ENCODE data around the gene C4orf51. TPM values are rescaled to one million over a fixed set of nuclear protein-coding genes. Genes with fewer than 3 reads are reported as not detected.

The C4orf51 gene
- total RNA-seq, 1 donor from 2014 or later, result not detected

DNA sequence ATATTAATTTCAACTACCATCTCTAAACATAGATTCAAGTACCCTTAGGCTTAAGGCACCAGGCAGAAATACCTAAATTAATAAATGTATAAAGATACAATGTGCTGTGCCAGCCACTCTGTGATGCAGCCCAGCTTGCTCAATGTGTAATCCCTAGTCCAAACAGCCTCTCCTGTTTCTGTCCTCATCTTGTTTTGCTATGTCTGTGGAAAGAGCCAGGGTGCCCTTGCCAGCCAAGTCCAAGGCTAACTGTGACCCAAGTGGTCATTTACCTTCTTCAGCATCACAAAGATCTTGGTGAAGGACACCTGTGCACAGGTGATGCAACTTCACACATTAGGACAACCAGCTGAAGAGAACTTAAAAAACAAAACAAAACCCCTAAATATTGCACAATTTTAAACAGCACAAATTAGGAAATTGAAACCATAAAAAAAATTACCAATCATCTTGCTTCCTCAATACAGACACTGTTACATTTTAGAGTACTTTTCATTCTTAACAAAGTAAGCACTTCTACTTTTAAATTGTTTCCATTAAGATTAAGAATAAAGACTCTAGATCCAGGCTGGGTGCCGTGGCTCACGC, 89.6 kb downstream of the C4orf51 start:
- peak overlapping the region; percentile 47 for H3K27ac Mint-ChIP-seq
- H3K4me1 Mint-ChIP-seq (ENCODE audit: low read depth), result no peaks in the 10 kb centered on the region
- DNase-seq (ENCODE audit: low spot score, unreplicated experiment), result no peak
- TF ChIP-seq, protein P1, sequence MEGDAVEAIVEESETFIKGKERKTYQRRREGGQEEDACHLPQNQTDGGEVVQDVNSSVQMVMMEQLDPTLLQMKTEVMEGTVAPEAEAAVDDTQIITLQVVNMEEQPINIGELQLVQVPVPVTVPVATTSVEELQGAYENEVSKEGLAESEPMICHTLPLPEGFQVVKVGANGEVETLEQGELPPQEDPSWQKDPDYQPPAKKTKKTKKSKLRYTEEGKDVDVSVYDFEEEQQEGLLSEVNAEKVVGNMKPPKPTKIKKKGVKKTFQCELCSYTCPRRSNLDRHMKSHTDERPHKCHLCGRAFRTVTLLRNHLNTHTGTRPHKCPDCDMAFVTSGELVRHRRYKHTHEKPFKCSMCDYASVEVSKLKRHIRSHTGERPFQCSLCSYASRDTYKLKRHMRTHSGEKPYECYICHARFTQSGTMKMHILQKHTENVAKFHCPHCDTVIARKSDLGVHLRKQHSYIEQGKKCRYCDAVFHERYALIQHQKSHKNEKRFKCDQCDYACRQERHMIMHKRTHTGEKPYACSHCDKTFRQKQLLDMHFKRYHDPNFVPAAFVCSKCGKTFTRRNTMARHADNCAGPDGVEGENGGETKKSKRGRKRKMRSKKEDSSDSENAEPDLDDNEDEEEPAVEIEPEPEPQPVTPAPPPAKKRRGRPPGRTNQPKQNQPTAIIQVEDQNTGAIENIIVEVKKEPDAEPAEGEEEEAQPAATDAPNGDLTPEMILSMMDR (IDR thresholded peaks at IDR 0.05; ENCODE audit: unreplicated experiment), result no peak
- H3K27me3 Mint-ChIP-seq, result no peaks in the 10 kb centered on the region
- no peak overlapping the region for H3K4me3 Mint-ChIP-seq (ENCODE audit: low read depth)
- H3K36me3 Mint-ChIP-seq (ENCODE audit: insufficient read depth), result peaks cover 27% of the 10 kb centered on the region
- H3K9me3 Mint-ChIP-seq (ENCODE audit: low read depth), result no peaks in the 10 kb centered on the region

- Mint-ChIP-seq H3K4me1 (ENCODE audit: low read depth) (no peaks in the 10 kb centered on the region), H3K36me3 (ENCODE audit: insufficient read depth) (peaks cover 23% of the 10 kb centered on the region), H3K4me3 (ENCODE audit: low read depth) (no peak overlapping the region), H3K9me3 (ENCODE audit: low read depth) (no peaks in the 10 kb centered on the region), H3K27ac (no peak overlapping the region), H3K27me3 (no peaks in the 10 kb centered on the region)
- DNase-seq (ENCODE audit: low spot score, unreplicated experiment), result no peak
- TF ChIP-seq, protein P1 (IDR thresholded peaks at IDR 0.05; ENCODE audit: unreplicated experiment), result no peak
Observed at GRCh38 chr4:145770124-145770523, 90.2 kb downstream of the C4orf51 start.

DNA sequence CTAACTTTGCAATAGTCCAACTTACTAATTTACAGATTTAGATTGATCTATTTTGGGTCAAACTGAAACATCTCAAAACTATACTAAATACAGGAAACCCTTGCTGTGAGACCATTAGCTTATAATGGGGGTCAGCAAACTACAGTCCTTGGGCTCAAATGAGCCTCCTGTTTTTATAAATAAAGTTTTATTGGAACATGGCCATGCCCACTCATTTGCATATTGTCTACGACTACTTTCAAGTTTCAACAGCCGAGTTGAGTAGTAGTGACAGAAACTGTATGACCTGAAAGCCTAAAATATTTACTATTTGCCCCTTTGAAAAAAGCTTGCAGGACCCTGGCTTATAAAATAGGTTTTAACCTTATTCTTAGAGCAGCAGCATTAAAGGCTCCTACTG, 92.4 kb downstream of the C4orf51 start:
- H3K27me3 Mint-ChIP-seq, result no peaks in the 10 kb centered on the region
- peaks cover 19% of the 10 kb centered on the region for H3K36me3 Mint-ChIP-seq (ENCODE audit: insufficient read depth)
- no peaks in the 10 kb centered on the region for H3K4me1 Mint-ChIP-seq (ENCODE audit: low read depth)
- no peak overlapping the region for H3K4me3 Mint-ChIP-seq (ENCODE audit: low read depth)
- no peak for DNase-seq (ENCODE audit: low spot score, unreplicated experiment)
- TF ChIP-seq, protein P1 (IDR thresholded peaks at IDR 0.05; ENCODE audit: unreplicated experiment), result no peak
- no peaks in the 10 kb centered on the region for H3K9me3 Mint-ChIP-seq (ENCODE audit: low read depth)
- H3K27ac Mint-ChIP-seq, result no peak overlapping the region

DNA sequence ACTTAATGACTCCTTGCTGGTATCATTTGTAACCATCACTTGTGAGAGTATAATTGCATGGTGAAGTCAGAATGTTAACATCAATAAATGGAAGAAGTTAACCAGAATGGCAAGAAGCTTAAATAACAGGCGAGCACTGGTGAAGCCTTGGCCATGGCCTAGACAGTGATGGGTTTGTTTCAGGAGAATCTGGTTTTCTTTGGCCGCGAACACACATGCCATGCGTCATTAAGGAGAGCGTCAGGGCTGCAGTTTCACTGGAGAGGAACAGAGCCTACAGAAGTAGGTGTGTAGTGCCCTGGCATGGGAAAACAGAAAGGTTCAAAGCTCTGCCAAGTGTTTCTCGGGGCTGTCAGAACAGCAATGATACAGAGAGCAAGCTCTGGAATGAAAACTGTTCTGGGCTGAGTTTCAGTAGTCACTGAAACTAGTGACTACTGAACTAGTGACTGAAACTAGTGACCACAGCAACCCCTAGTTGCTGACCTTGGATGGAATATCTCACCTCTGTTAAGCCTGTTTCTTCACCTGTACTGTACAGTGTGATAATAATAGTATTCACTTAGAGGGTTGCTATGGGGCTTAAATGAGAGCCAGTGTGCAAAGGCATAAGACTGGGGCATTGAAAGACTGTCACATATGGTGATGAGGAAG, 93.8 kb downstream of the C4orf51 start:
- no peaks in the 10 kb centered on the region for H3K9me3 Mint-ChIP-seq (ENCODE audit: low read depth)
- no peaks in the 10 kb centered on the region for H3K4me1 Mint-ChIP-seq (ENCODE audit: low read depth)
- TF ChIP-seq, protein P1 (IDR thresholded peaks at IDR 0.05; ENCODE audit: unreplicated experiment), result no peak
- DNase-seq (ENCODE audit: low spot score, unreplicated experiment), result no peak
- H3K27me3 Mint-ChIP-seq, result no peaks in the 10 kb centered on the region
- no peak overlapping the region for H3K27ac Mint-ChIP-seq
- H3K36me3 Mint-ChIP-seq (ENCODE audit: insufficient read depth), result peaks cover 16% of the 10 kb centered on the region
- H3K4me3 Mint-ChIP-seq (ENCODE audit: low read depth), result no peak overlapping the region

GRCh38 chr4:145774473-145774872, 94.5 kb downstream of the C4orf51 start:
- H3K27ac Mint-ChIP-seq, result no peak overlapping the region

More at GRCh38 chr4:145774473-145774872, 94.5 kb downstream of the C4orf51 start:
- no peaks in the 10 kb centered on the region for H3K27me3 Mint-ChIP-seq
- peaks cover 19% of the 10 kb centered on the region for H3K36me3 Mint-ChIP-seq (ENCODE audit: insufficient read depth)
- no peak overlapping the region for H3K4me3 Mint-ChIP-seq (ENCODE audit: low read depth)
- H3K4me1 Mint-ChIP-seq (ENCODE audit: low read depth), result no peaks in the 10 kb centered on the region
- TF ChIP-seq, protein P1 (IDR thresholded peaks at IDR 0.05; ENCODE audit: unreplicated experiment), result no peak
- H3K9me3 Mint-ChIP-seq (ENCODE audit: low read depth), result no peaks in the 10 kb centered on the region
- DNase-seq (ENCODE audit: low spot score, unreplicated experiment), result no peak

All from progenitor cell of endocrine pancreas (in vitro differentiated cells).